HepG2 (cell line): ENCODE data around the gene GNB4. TPM values are rescaled to one million over a fixed set of nuclear protein-coding genes. Genes with fewer than 3 reads are reported as not detected.

Experiments
- BRCA1 ChIP-seq: sonication (generic); formaldehyde crosslinking; IDR thresholded peaks from 2 replicates; pipeline ENCODE4 v1.4.0; 2020; ENCODE audit warnings: missing genetic modification reagents
- KAT2B ChIP-seq: fragments of 150-350 bp; IDR thresholded peaks from 2 replicates; pipeline ENCODE4 v1.6.1; 2014; ENCODE audit warnings: low read depth, low read length, borderline replicate concordance
- KDM2A ChIP-seq: sonication (generic); formaldehyde crosslinking; IDR thresholded peaks from 2 replicates; pipeline ENCODE4 v1.4.0; 2020; ENCODE audit warnings: low read depth, missing genetic modification reagents, borderline replicate concordance
- NCOA2 ChIP-seq: sonication (generic); formaldehyde crosslinking; IDR thresholded peaks from 2 replicates; pipeline ENCODE4 v1.8.0; 2022; ENCODE audit warnings: inconsistent platforms
- RNF2 ChIP-seq: fragments of 450-650 bp; conservative IDR thresholded peaks from 2 replicates; pipeline ENCODE4 v1.6.1; 2016; ENCODE audit warnings: low read depth
- TGIF2 ChIP-seq: IDR thresholded peaks from 2 replicates; pipeline ENCODE4 v1.6.1; 2016; ENCODE audit warnings: control low read depth, missing compliant biosample characterization
- U2AF1 ChIP-seq: fragments of 200-400 bp; formaldehyde crosslinking; optimal IDR thresholded peaks from 2 replicates; pipeline ENCODE3; 2017; ENCODE audit warnings: mild to moderate bottlenecking, low read depth, low read length
- ZNF263 ChIP-seq: sonication (generic); formaldehyde crosslinking; IDR thresholded peaks from 2 replicates; pipeline ENCODE4 v1.4.0; 2020; ENCODE audit warnings: missing genetic modification reagents
- ZNF777 ChIP-seq: sonication (generic); formaldehyde crosslinking; IDR thresholded peaks from 2 replicates; pipeline ENCODE4 v1.4.0; 2020; ENCODE audit warnings: missing genetic modification reagents
- polyA plus RNA-seq, 8 experiments: library from polyadenylated mRNA; depleted of rRNA in 3 of 8; stranded (reverse) in 7 of 8; unstranded in 1 of 8; fragments of >200 nt; fragmentation: Illumina TruSeq in 4 of 8; extraction: Trizol in 4 of 8; gene quantifications; 2 replicates each; pipeline versions ENCODE4 v1.2.1 to v1.2.3, GENCODE V29; 2011 to 2016; ENCODE audit warnings: low read depth in 4 of 8, missing spikeins in 1 of 8, mixed read lengths in 1 of 8; ENCODE audit not compliant: insufficient read depth in 1 of 8
- total RNA-seq, 5 experiments: library from RNA; depleted of rRNA; stranded (reverse); fragments of >200 nt; fragmentation: Illumina TruSeq; extraction: Trizol; gene quantifications; 2 replicates each; pipeline ENCODE4 v1.2.3, GENCODE V29; 2016; ENCODE audit warnings: low read depth in 1 of 5
- TF ChIP-seq, protein P1 (sequence below): sonication (generic); formaldehyde crosslinking; IDR thresholded peaks from 2 replicates; pipeline ENCODE4 v1.5.1; 2020; ENCODE audit warnings: mild to moderate bottlenecking, missing genetic modification reagents, moderate library complexity
- TF ChIP-seq, protein P2 (sequence below): sonication (generic); formaldehyde crosslinking; IDR thresholded peaks from 2 replicates; pipeline ENCODE4 v1.4.0; 2020; ENCODE audit warnings: low read depth, missing genetic modification reagents
- TF ChIP-seq, protein P3 (sequence below): sonication (generic); formaldehyde crosslinking; IDR thresholded peaks from 2 replicates; pipeline ENCODE4 v1.4.0; 2020; ENCODE audit warnings: missing genetic modification reagents
- TF ChIP-seq, protein P4 (sequence below): sonication (generic); formaldehyde crosslinking; IDR thresholded peaks from 2 replicates; pipeline ENCODE4 v1.4.0; 2020; ENCODE audit warnings: missing genetic modification reagents; ENCODE audit errors: not compliant biosample characterization

GNB4 gene
- total and polyA plus RNA-seq, 2 of the 13 experiments (the other 11 are each of a cell fraction or from before 2014, with no cell fraction given): 0.07 to 0.13 TPM

DNA sequence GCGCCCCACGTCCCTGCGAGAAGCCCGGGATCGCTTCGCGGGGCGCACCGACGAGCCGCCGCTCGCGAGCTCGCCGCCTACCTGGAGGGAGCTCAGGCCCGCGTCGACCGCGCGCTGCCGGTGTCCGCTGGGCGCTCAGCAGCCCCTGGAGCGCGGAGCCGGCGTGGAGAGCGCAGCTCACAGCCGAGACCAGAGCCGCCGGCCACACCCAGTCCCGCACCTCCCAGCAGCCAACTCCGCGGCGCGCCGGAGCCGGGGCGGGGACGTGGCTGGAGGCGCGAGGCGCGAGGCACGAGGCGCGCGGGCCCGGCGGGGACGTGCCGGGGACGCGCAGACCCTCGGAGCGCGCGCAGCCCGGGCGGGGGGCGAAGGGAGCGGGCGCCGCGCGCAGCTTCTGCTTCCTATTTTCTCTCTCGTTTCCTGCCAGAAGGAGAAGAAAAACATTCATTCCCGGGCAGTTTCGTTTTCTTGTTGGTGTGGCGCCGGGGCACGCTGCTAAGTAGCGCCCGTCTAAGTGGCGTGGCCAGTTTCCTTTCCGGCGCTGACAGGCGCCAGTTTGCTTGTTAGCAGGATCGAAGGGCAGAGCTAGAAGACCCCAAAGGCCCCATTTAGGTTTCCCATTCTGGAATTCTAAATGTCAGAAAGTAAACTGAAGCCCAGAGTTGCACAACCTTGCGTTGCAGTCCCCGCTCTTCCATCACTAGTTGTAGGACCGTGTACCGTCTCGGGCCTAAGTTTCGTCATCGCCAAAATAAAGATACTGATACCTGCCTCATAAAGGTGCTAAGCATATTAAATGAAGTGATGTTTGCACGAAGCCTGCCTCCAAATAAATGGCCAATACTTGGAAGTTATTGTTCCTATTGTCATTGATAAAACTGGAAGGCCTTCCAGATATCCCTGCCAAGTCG lies at the start of gene GNB4 (continued):
- TF ChIP-seq, protein P1, sequence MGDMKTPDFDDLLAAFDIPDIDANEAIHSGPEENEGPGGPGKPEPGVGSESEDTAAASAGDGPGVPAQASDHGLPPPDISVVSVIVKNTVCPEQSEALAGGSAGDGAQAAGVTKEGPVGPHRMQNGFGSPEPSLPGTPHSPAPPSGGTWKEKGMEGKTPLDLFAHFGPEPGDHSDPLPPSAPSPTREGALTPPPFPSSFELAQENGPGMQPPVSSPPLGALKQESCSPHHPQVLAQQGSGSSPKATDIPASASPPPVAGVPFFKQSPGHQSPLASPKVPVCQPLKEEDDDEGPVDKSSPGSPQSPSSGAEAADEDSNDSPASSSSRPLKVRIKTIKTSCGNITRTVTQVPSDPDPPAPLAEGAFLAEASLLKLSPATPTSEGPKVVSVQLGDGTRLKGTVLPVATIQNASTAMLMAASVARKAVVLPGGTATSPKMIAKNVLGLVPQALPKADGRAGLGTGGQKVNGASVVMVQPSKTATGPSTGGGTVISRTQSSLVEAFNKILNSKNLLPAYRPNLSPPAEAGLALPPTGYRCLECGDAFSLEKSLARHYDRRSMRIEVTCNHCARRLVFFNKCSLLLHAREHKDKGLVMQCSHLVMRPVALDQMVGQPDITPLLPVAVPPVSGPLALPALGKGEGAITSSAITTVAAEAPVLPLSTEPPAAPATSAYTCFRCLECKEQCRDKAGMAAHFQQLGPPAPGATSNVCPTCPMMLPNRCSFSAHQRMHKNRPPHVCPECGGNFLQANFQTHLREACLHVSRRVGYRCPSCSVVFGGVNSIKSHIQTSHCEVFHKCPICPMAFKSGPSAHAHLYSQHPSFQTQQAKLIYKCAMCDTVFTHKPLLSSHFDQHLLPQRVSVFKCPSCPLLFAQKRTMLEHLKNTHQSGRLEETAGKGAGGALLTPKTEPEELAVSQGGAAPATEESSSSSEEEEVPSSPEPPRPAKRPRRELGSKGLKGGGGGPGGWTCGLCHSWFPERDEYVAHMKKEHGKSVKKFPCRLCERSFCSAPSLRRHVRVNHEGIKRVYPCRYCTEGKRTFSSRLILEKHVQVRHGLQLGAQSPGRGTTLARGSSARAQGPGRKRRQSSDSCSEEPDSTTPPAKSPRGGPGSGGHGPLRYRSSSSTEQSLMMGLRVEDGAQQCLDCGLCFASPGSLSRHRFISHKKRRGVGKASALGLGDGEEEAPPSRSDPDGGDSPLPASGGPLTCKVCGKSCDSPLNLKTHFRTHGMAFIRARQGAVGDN (CRISPR knock-in tag): peak; percentile 39; the same call in 1 of the 2 replicates
- no peak for TF ChIP-seq ZNF263 (CRISPR knock-in tag)
- TF ChIP-seq, protein P2, sequence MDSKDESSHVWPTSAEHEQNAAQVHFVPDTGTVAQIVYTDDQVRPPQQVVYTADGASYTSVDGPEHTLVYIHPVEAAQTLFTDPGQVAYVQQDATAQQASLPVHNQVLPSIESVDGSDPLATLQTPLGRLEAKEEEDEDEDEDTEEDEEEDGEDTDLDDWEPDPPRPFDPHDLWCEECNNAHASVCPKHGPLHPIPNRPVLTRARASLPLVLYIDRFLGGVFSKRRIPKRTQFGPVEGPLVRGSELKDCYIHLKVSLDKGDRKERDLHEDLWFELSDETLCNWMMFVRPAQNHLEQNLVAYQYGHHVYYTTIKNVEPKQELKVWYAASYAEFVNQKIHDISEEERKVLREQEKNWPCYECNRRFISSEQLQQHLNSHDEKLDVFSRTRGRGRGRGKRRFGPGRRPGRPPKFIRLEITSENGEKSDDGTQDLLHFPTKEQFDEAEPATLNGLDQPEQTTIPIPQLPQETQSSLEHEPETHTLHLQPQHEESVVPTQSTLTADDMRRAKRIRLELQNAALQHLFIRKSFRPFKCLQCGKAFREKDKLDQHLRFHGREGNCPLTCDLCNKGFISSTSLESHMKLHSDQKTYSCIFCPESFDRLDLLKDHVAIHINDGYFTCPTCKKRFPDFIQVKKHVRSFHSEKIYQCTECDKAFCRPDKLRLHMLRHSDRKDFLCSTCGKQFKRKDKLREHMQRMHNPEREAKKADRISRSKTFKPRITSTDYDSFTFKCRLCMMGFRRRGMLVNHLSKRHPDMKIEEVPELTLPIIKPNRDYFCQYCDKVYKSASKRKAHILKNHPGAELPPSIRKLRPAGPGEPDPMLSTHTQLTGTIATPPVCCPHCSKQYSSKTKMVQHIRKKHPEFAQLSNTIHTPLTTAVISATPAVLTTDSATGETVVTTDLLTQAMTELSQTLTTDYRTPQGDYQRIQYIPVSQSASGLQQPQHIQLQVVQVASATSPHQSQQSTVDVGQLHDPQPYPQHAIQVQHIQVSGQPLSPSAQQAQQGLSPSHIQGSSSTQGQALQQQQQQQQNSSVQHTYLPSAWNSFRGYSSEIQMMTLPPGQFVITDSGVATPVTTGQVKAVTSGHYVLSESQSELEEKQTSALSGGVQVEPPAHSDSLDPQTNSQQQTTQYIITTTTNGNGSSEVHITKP (CRISPR knock-in tag): no peak
- no peak for TF ChIP-seq TGIF2 (CRISPR knock-in tag)
- no peak for TF ChIP-seq NCOA2 (CRISPR knock-in tag)
- TF ChIP-seq BRCA1: no peak
- no peak for TF ChIP-seq KAT2B
- peak; percentile 86 for TF ChIP-seq ZNF777
- TF ChIP-seq KDM2A: peak; percentile 34; the same call in 1 of the 2 replicates
- TF ChIP-seq RNF2: peak; percentile 83; the same call in 1 of the 2 replicates
- TF ChIP-seq, protein P3, sequence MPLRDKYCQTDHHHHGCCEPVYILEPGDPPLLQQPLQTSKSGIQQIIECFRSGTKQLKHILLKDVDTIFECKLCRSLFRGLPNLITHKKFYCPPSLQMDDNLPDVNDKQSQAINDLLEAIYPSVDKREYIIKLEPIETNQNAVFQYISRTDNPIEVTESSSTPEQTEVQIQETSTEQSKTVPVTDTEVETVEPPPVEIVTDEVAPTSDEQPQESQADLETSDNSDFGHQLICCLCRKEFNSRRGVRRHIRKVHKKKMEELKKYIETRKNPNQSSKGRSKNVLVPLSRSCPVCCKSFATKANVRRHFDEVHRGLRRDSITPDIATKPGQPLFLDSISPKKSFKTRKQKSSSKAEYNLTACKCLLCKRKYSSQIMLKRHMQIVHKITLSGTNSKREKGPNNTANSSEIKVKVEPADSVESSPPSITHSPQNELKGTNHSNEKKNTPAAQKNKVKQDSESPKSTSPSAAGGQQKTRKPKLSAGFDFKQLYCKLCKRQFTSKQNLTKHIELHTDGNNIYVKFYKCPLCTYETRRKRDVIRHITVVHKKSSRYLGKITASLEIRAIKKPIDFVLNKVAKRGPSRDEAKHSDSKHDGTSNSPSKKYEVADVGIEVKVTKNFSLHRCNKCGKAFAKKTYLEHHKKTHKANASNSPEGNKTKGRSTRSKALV (CRISPR knock-in tag): 0 out of 2 replicates have a peak, but pooled peaks have one; percentile 43
- TF ChIP-seq, protein P4, sequence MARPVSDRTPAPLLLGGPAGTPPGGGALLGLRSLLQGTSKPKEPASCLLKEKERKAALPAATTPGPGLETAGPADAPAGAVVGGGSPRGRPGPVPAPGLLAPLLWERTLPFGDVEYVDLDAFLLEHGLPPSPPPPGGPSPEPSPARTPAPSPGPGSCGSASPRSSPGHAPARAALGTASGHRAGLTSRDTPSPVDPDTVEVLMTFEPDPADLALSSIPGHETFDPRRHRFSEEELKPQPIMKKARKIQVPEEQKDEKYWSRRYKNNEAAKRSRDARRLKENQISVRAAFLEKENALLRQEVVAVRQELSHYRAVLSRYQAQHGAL: no peak
- no peak for TF ChIP-seq U2AF1
